ENCODE results near the gene VSIR. TPM values are rescaled to one million over a fixed set of nuclear protein-coding genes. Genes with fewer than 3 reads are reported as not detected.

VSIR gene
- total RNA-seq, 1 donor from 2014 or later, result 13.6 TPM

- Histone ChIP-seq H3K27ac (ENCODE audit: low read depth, low read length) (no peak overlapping the region), H3K9me3 (ENCODE audit: control insufficient read depth in 3 of 3, low read length in 3 of 3) (no peaks in the 10 kb centered on the region), H3K4me3 (ENCODE audit: low read length in 3 of 3) (no peak overlapping the region), H3K27me3 (ENCODE audit: control insufficient read depth in 3 of 3, insufficient read depth in 3 of 3, low read length in 3 of 3) (peaks cover 0 to 5% (median 0%) of the 10 kb centered on the region in 3 donors), H3K36me3 (ENCODE audit: control insufficient read depth in 3 of 3, insufficient read depth in 3 of 3, low read length in 3 of 3) (no peaks in the 10 kb centered on the region), H3K4me1 (ENCODE audit: control insufficient read depth in 3 of 3, insufficient read depth in 3 of 3, low read length in 3 of 3) (peaks cover 0 to 8% (median 0%) of the 10 kb centered on the region in 3 donors), H3K9ac (ENCODE audit: low read depth in 1 of 3, low read length in 3 of 3) (no peak overlapping the region)
These were observed 34.5 kb upstream of the VSIR start for GRCh38 chr10:71807557-71808510.

DNA sequence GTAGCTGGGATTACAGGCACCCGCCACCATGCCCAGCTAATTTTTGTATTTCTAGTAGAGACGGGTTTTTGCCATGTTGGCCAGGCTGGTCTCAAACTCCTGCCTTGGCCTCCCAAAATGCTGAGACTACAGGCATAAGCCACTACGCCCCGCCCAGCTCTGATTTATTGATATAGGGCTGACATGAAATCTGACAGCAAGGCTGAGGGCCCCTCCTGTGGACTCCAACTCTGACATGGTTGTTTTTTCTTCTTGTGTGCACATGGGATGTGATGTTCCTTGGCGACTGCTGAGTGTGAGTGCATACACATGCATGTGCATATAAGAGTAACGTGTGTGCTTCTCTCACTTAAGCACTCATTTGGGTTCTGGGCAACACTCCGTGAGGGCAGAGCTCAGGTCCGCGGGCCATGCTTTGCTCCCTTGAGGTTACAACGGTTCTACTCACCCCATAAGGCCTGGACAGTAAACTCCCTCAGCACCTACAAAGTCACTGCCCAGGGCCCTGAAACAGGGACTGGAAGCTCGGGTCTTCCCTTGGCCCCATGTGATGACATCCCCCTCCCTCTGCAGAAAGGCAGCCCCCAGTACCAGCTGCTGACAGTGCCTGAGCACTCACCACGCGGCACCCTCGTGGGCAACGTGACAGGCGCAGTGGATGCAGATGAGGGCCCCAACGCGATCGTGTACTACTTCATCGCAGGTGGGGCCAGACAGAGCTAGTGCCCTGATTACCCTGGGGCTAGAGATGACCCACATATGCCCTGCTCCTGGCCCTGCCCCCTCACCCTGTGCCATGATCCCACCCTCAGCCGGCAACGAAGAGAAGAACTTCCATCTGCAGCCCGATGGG lies 33.6 kb upstream of the VSIR start:
- Histone ChIP-seq H3K36me3 (ENCODE audit: control insufficient read depth in 3 of 3, insufficient read depth in 3 of 3, low read length in 3 of 3) (no peaks in the 10 kb centered on the region), H3K4me3 (ENCODE audit: low read length in 3 of 3) (no peak overlapping the region), H3K27ac (ENCODE audit: low read depth, low read length) (no peak overlapping the region), H3K9me3 (ENCODE audit: control insufficient read depth in 3 of 3, low read length in 3 of 3) (no peaks in the 10 kb centered on the region), H3K4me1 (ENCODE audit: control insufficient read depth in 3 of 3, insufficient read depth in 3 of 3, low read length in 3 of 3) (peaks cover 0 to 2% (median 0%) of the 10 kb centered on the region in 3 donors), H3K27me3 (ENCODE audit: control insufficient read depth in 3 of 3, insufficient read depth in 3 of 3, low read length in 3 of 3) (peaks cover 0 to 5% (median 0%) of the 10 kb centered on the region in 3 donors), H3K9ac (ENCODE audit: low read depth in 1 of 3, low read length in 3 of 3) (no peak overlapping the region)

- Histone ChIP-seq H3K4me1 (ENCODE audit: control insufficient read depth in 3 of 3, insufficient read depth in 3 of 3, low read length in 3 of 3) (peaks cover 0 to 2% (median 0%) of the 10 kb centered on the region in 3 donors), H3K9me3 (ENCODE audit: control insufficient read depth in 3 of 3, low read length in 3 of 3) (no peaks in the 10 kb centered on the region), H3K36me3 (ENCODE audit: control insufficient read depth in 3 of 3, insufficient read depth in 3 of 3, low read length in 3 of 3) (no peaks in the 10 kb centered on the region), H3K4me3 (ENCODE audit: low read length in 3 of 3) (no peak overlapping the region), H3K27me3 (ENCODE audit: control insufficient read depth in 3 of 3, insufficient read depth in 3 of 3, low read length in 3 of 3) (peaks cover 0 to 5% (median 0%) of the 10 kb centered on the region in 3 donors), H3K9ac (ENCODE audit: low read depth in 1 of 3, low read length in 3 of 3) (no peak overlapping the region), H3K27ac (ENCODE audit: low read depth, low read length) (no peak overlapping the region)
These were observed 32.7 kb upstream of the VSIR start for GRCh38 chr10:71805776-71806703.

- Histone ChIP-seq H3K9me3 (ENCODE audit: control insufficient read depth in 3 of 3, low read length in 3 of 3) (no peaks in the 10 kb centered on the region), H3K36me3 (ENCODE audit: control insufficient read depth in 3 of 3, insufficient read depth in 3 of 3, low read length in 3 of 3) (no peaks in the 10 kb centered on the region)
These were observed 30.8 kb upstream of the VSIR start for GRCh38 chr10:71804077-71804476.

DNA sequence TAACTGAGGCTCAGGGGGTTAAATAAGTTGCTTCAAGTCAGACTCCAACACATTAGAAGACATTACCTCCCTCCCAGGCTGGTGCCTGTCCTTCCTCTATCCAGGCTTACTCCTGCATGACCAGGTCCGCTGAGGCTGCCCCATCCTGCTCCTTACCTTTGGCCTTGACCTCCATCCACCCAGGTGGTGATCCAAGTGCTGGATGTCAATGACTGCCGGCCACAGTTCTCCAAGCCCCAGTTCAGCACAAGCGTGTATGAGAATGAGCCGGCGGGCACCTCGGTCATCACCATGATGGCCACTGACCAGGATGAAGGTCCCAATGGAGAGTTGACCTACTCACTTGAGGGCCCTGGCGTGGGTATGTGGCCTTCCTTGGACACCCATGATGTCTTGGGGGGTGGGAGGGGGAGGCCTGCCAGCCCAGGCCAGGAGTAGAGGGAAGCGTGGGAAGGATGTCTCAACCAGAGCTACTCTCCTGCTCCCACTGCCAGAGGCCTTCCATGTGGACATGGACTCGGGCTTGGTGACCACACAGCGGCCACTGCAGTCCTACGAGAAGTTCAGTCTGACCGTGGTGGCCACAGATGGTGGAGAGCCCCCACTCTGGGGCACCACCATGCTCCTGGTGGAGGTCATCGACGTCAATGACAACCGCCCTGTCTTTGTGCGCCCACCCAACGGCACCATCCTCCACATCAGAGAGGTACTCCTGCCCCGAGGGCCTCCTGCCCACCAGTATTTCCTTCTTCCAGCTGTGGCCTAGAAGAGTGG lies 29.6 kb upstream of the VSIR start:
- H3K4me1 ChIP-seq (ENCODE audit: control insufficient read depth in 3 of 3, insufficient read depth in 3 of 3, low read length in 3 of 3), result peaks cover 0 to 4% (median 2%) of the 10 kb centered on the region in 3 donors
- H3K36me3 ChIP-seq (ENCODE audit: control insufficient read depth in 3 of 3, insufficient read depth in 3 of 3, low read length in 3 of 3), result no peaks in the 10 kb centered on the region
- peaks cover 0 to 4% (median 0%) of the 10 kb centered on the region in 3 donors for H3K27me3 ChIP-seq (ENCODE audit: control insufficient read depth in 3 of 3, insufficient read depth in 3 of 3, low read length in 3 of 3)
- no peak overlapping the region for H3K9ac ChIP-seq (ENCODE audit: low read depth in 1 of 3, low read length in 3 of 3)
- H3K4me3 ChIP-seq (ENCODE audit: low read length in 3 of 3), result no peak overlapping the region
- no peak overlapping the region for H3K27ac ChIP-seq (ENCODE audit: low read depth, low read length)
- no peaks in the 10 kb centered on the region for H3K9me3 ChIP-seq (ENCODE audit: control insufficient read depth in 3 of 3, low read length in 3 of 3)

More at GRCh38 chr10:71804077-71804476, 30.8 kb upstream of the VSIR start:
- no peak overlapping the region for H3K27ac ChIP-seq (ENCODE audit: low read depth, low read length)
- no peak overlapping the region for H3K4me3 ChIP-seq (ENCODE audit: low read length in 3 of 3)
- H3K27me3 ChIP-seq (ENCODE audit: control insufficient read depth in 3 of 3, insufficient read depth in 3 of 3, low read length in 3 of 3), result peaks cover 0 to 5% (median 0%) of the 10 kb centered on the region in 3 donors
- no peak overlapping the region for H3K9ac ChIP-seq (ENCODE audit: low read depth in 1 of 3, low read length in 3 of 3)
- H3K4me1 ChIP-seq (ENCODE audit: control insufficient read depth in 3 of 3, insufficient read depth in 3 of 3, low read length in 3 of 3), result peaks cover 0 to 2% (median 0%) of the 10 kb centered on the region in 3 donors

GRCh38 chr10:71802235-71802634 lies 28.9 kb upstream of the VSIR start:
- no peaks in the 10 kb centered on the region for H3K27me3 ChIP-seq (ENCODE audit: control insufficient read depth in 3 of 3, insufficient read depth in 3 of 3, low read length in 3 of 3)
- H3K9ac ChIP-seq (ENCODE audit: low read depth in 1 of 3, low read length in 3 of 3), result no peak overlapping the region
- H3K4me3 ChIP-seq (ENCODE audit: low read length in 3 of 3), result no peak overlapping the region
- peaks cover 0 to 4% (median 2%) of the 10 kb centered on the region in 3 donors for H3K4me1 ChIP-seq (ENCODE audit: control insufficient read depth in 3 of 3, insufficient read depth in 3 of 3, low read length in 3 of 3)
- no peaks in the 10 kb centered on the region for H3K36me3 ChIP-seq (ENCODE audit: control insufficient read depth in 3 of 3, insufficient read depth in 3 of 3, low read length in 3 of 3)
- H3K27ac ChIP-seq (ENCODE audit: low read depth, low read length), result no peak overlapping the region
- no peaks in the 10 kb centered on the region for H3K9me3 ChIP-seq (ENCODE audit: control insufficient read depth in 3 of 3, low read length in 3 of 3)

- H3K27ac ChIP-seq (ENCODE audit: low read depth, low read length), result no peak overlapping the region
- no peaks in the 10 kb centered on the region for H3K9me3 ChIP-seq (ENCODE audit: control insufficient read depth in 3 of 3, low read length in 3 of 3)
- H3K9ac ChIP-seq (ENCODE audit: low read depth in 1 of 3, low read length in 3 of 3), result no peak overlapping the region
These were observed 28.0 kb upstream of the VSIR start for GRCh38 chr10:71801361-71801760.

DNA sequence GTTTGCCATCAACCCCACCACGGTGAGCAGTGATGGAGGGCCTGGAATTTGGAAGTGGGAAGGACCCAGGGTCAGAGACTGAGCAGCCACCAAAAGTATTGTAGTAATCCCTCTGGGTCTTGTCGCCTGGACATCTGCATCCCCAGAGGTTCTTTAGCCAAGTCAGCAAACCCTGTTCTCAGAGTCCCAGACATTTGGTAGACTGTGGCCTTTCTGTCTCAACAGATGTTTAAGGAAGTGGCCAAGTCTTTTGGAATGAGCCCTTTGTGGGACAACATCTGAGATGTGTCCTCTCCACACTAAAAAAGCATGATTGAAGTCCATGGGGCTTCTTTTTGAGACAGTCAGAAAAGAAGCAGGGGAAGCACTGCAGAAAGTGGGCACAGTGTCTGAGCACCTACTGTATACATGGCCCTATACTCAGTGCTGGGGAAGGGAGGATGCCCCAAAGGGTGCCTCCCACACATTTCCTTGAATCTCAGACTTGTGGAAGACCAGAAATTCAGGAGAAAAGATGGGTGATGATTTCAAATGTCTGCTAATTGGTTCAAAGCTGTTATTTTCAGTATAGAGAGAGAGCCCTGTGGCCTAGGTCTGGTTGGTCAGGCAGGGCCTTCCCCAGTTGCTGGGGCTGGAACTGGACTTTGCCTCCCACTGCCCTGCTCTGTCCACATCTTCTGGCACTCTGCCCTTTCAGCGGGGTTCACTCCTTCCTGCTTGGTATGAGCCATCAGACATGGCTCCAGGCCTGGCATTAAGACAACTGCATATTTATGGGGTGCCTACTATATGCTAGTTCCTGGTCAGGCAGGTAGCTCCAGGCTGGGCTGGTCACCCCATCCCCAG lies 26.5 kb upstream of the VSIR start:
- no peaks in the 10 kb centered on the region for H3K27me3 ChIP-seq (ENCODE audit: control insufficient read depth in 3 of 3, insufficient read depth in 3 of 3, low read length in 3 of 3)
- no peak overlapping the region for H3K4me3 ChIP-seq (ENCODE audit: low read length in 3 of 3)
- peaks cover 0 to 4% (median 0%) of the 10 kb centered on the region in 3 donors for H3K4me1 ChIP-seq (ENCODE audit: control insufficient read depth in 3 of 3, insufficient read depth in 3 of 3, low read length in 3 of 3)
- no peaks in the 10 kb centered on the region for H3K9me3 ChIP-seq (ENCODE audit: control insufficient read depth in 3 of 3, low read length in 3 of 3)
- H3K36me3 ChIP-seq (ENCODE audit: control insufficient read depth in 3 of 3, insufficient read depth in 3 of 3, low read length in 3 of 3), result no peaks in the 10 kb centered on the region
- H3K9ac ChIP-seq (ENCODE audit: low read depth in 1 of 3, low read length in 3 of 3), result no peak overlapping the region
- no peak overlapping the region for H3K27ac ChIP-seq (ENCODE audit: low read depth, low read length)

More at GRCh38 chr10:71801361-71801760, 28.0 kb upstream of the VSIR start:
- Histone ChIP-seq H3K27me3 (ENCODE audit: control insufficient read depth in 3 of 3, insufficient read depth in 3 of 3, low read length in 3 of 3) (no peaks in the 10 kb centered on the region), H3K4me1 (ENCODE audit: control insufficient read depth in 3 of 3, insufficient read depth in 3 of 3, low read length in 3 of 3) (peaks cover 0 to 4% (median 2%) of the 10 kb centered on the region in 3 donors), H3K36me3 (ENCODE audit: control insufficient read depth in 3 of 3, insufficient read depth in 3 of 3, low read length in 3 of 3) (no peaks in the 10 kb centered on the region), H3K4me3 (ENCODE audit: low read length in 3 of 3) (no peak overlapping the region)
